GM18909 (cell line): ENCODE results near the gene BROX.
"Not testable (repeated sequence)": the region's sequence is repeated elsewhere in the genome, so short reads cannot be mapped to it uniquely, and the experiment has no call there.

ENCODE experiments used
- ATAC-seq: cut with Tn5 transposase; IDR thresholded peaks from one replicate; pipeline ENCODE4 v1.9.1; 2021; ENCODE audit warnings: mild to moderate bottlenecking; ENCODE audit not compliant: unreplicated experiment, poor library complexity

Gene BROX

GRCh38 chr1:222712253-222713090 lies at the start of gene BROX, which contains the start of gene AIDA:
BROX (plus strand) TSS chr1:222712564; CDS start chr1:222715700, 3,136 bp downstream.
AIDA (minus strand) TSS chr1:222712491; CDS start chr1:222712317, 174 bp downstream.
- ATAC-seq = peak; percentile 83

GRCh38 chr1:222663431-222663934 lies 48.9 kb upstream of the BROX start:
- no peak for ATAC-seq

DNA sequence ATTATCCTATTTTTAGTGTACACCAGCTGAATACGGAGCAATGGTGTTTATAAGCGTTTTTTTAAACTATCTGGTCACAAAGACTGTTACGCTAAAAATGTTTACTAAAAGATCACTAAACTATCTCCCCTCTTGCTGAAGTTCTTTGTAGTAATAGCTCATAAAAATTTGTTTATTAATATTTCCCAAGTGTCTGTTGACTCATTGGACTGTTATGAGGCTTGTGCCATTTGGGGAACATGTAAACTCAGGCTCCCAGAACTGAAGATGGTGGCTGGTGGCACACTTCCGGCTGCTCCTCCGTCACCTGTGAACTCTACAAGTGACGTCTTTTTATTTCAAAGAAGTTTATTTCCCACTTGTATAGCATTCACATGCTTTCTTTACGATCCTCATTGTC lies 46.4 kb upstream of the BROX start:
- ATAC-seq = no peak

- not testable (repeated sequence) for ATAC-seq
Measured at GRCh38 chr1:222668184-222668583, 44.2 kb upstream of the BROX start.

DNA sequence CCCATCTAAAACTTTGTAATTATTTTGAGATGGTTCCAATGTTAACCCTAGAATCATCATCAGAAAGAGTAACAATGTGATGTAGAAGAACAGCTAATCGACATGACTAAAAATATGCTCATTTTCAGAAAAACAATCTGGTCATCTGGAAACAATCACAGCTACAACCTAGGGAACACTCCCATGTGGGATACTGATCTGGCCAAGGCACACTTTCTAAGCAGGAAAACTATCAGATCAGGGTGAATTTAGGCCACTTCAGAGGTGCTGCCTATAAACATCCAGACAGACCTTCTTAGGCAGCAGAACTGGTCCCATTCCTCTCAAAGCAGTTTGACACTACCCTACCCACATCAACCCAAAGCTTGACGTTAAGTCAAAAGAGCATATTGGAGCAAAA lies 43.3 kb upstream of the BROX start:
- not testable (repeated sequence) for ATAC-seq

DNA sequence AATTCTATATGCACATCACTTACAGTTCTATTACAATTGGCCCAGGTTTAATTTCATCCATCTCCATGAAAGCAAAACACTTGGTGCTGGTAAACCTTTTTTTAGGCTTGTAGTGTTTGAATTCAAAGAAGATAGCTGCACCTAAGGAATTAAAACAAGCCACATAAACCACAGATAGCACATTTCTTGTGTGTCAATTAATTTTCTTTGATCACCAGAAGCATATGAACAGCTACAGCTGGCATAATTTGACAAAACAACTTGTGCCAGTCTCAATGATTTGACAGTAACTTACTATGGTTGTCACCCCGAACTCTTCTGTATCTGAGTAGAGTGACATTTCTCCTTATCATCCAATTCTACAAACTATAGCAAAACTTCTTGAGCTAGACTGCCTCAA lies 42.3 kb upstream of the BROX start:
- ATAC-seq = no peak

DNA sequence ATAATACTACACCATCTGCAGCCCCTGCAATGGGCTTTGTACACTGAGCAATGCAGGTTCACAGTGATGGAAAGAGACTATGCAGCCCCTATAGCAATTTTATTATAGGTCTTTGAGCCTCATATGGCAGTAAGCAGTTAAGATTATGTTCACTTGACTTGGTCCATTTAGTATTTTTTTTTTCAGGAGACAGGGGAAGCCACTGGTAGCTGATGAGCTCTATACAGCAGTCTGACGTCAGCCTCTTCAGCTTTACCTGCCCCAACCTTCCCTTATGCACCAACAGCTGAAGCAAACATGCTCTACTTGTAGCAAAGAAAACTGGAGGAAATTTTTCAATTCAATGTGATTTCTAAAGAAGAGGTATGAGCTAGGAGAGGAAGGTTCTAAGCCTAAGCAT lies 32.3 kb upstream of the BROX start:
- no peak for ATAC-seq

GRCh38 chr1:222691016-222691415 lies 21.3 kb upstream of the BROX start:
- ATAC-seq = no peak

- ATAC-seq = no peak
Measured at GRCh38 chr1:222694927-222695326, 17.4 kb upstream of the BROX start.

- no peak for ATAC-seq
Measured at GRCh38 chr1:222696741-222697140, 15.6 kb upstream of the BROX start.

DNA sequence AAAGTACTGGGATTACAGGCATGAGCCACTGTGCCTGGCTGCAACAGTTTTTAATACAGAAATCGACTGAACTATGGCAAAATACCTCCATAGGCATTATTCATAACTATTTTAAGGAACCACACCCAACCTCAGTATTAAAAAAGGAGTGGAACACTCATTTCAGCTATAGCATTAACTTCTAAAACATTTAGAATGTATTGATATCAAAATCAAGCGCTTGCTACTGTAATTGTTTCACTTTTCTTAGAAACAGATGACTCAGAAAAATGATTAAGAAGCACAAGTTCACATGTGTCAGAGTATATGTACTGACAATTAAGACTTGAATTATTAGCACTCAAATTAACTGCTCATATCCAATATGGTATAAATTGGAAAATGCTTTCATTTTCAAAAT lies 15.2 kb upstream of the BROX start:
- ATAC-seq = no peak

DNA sequence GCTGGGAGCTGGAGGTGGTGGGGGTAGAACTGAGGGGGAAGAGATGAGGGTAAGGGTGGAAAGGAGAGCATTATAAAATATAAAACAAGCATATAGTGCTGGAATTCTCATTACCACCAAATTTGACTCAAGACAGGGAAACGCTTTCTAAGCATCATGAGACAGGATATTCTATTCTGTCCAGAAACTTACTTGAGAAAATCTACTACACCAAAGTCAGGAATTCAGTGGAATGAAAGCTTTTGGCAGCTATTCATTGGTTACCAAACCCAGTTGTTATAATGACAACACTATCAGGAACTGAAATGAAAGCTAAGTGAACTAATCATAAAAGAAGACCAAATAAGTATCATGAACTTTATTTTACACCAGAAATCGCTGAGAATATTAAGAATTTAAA lies 14.5 kb upstream of the BROX start:
- no peak for ATAC-seq

DNA sequence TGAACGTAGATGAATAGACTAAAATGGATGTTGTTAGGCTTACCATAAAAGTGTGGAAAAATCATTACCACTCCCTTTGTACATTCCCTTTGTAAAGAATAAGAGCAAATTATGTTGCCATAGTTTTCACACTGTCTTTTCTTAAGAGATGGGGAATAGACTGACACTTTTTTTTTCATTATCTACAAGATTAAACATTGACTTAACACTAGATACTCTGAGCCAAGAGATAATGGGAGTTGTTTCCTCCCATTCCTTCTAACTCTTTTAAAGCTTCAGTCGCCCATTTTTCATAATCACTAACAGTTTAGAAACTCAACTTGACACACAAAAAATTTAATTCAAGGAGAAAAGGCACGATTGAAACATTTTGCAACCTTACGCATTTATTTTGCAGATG lies 10.2 kb upstream of the BROX start:
- ATAC-seq = no peak

DNA sequence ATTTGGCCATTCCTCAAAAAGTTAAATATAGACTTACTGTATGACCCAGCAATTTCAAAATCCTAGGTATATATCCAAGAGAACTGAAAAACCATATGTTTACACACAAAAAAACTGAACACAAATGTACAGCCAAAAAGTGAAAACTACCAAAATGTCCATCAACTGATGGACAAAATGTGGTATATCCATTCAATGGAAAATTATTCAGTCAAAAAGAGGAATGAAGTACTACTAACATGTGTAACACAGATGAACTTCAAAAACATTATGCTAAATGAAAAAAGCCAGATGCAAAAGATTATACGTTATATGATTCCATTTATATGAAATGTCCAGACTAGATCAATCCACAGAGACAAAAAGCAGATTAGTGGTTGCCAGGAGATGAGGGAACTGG lies 8.1 kb upstream of the BROX start:
- ATAC-seq = no peak

- no peak for ATAC-seq
Measured at GRCh38 chr1:222706815-222707214, 5.5 kb upstream of the BROX start.

DNA sequence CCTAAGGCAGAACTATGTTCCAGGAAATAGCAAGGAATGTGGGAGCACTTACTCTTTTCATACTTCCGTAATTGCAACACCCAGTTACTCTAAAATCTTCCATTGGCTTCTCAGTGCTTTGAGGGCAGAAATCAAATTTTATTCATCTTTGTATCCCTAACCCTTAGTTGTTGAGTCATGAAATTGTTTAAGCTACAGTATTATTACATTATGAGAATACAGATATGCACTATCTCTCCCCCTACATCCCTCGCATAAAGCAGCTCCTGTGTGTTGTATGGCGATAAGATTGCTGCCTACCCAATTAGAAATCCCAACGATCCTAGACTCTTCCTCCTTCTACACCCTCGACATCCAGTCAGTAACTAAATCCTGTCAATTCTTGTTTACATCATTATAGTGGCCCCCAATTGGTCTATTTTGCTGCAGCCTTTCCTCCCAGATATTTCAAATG lies 2.6 kb upstream of the BROX start:
- no peak for ATAC-seq

- peak; percentile 40 for ATAC-seq
Measured at GRCh38 chr1:222711319-222712252, 778 bp upstream of the BROX start.

DNA sequence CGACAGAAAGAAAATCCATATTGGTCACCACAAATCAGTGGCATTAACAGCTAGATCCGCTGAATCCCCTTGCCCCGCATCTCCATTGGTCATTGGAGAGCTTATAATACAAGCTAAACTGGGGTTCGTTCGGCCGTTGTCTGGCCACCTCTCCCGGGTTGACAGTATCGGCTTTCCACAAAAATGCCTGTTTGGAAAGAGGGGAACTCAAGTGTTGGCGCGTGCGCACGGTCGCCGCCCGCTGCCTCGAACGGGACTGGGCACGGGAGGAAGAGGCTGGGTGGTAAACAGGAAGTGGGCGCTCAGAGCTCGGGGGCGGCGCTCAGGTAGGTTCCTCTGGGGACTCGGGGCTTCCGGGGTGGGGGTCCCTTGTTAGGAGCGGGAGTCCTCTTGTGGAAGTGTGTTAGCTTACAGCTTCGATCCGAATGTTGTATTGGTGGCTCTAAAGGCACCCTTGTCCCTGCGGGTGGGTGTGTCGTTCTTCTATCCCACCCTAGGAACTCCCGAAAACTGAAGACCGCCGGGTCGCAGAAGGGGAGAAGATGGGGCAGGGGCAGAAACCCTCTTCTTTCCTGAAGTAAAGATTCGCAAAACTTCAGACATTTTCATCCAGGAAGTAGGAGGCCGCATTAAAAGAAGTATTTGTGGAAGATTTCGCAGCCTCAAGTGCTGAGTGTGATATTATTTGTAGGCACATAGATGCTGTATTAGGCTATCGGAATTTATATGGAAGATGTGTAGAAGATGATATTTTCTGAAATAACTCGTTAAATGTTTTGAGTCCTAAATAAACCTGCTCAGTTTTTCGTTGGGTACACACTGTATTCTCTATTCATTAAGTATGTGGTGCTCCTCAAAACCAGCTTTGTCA lies 962 bp downstream of the BROX start:
- peak; percentile 76 for ATAC-seq

DNA sequence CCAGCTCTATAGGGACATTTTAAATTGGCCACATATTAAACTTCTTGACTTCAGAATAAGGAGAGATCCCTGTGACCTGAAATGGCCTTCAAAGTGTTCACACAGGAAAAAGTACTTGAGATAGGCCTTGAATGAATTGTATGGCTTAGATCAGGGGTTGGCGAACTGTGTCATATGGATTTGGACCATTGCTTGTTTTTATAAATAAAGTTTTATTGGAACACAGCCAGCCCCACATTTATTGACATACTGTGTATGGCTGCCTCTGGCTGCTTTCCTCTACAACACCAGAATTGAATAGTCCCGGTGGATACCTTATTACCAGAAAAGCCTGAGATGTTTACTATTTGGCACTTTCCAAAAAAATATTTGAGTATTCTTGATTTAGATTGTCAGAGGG lies 4.0 kb downstream of the BROX start:
- no peak for ATAC-seq

DNA sequence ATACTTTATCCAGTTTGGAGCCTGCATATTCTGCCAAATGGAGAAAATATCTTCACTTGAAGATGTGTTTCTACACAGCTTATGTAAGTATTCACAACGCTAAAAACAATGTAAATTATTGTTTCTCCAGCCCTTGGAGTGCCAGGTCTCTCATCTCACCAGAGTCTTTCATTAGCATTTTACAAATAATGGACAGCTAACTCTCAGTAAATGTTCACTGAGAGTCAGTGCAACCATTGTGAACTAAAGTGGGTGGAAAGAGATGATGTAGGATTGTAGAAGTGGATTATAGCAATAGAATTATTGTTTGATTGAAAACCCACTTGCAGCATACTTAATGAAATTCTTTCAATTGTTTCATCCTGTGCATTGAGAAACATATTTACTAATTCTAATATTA lies 16.4 kb downstream of the BROX start:
- ATAC-seq = no peak
